HL-60 (cell line): Measurements from ENCODE around the gene NFASC.

Experiments
- CTCF ChIP-seq: IDR thresholded peaks from one replicate; pipeline ENCODE4 v1.5.1; 2011; ENCODE audit warnings: low read length, control low read depth, inconsistent platforms; ENCODE audit not compliant: insufficient read depth
- POLR2AphosphoS5 ChIP-seq: IDR thresholded peaks from 2 replicates; pipeline ENCODE4 v1.6.1; 2012; ENCODE audit warnings: low read depth

GRCh38 chr1:205012391-205013140 lies 141.9 kb downstream of the NFASC start:
- TF ChIP-seq CTCF = no peak
- no peak for TF ChIP-seq POLR2AphosphoS5
